ENCODE results near the gene GALNT17.

- TF ChIP-seq CTCF (IDR thresholded peaks at IDR 0.05) (no peak), POLR2A (IDR thresholded peaks at IDR 0.05) (no peak)
These were observed 213.4 kb downstream of the GALNT17 start for GRCh38 chr7:71345117-71345884.

Measured in uterus (tissue), 2 donors.